K562 (cell line): ENCODE data around the gene ANKMY1. TPM values are rescaled to one million over a fixed set of nuclear protein-coding genes. Genes with fewer than 3 reads are reported as not detected.
A peak's percentile ranks its signal among the peaks of the same experiment; 100 is the strongest.

Experiments used
- ATAC-seq: fragments of 200-7000 bp; cut with Tn5 transposase; 3 replicates; pipeline ENCODE4 v1.9.1; 2020; ENCODE audit warnings: moderate library complexity
- BruUV-seq: library from RNA; stranded (reverse); fragments of 400-500 nt; replicated peaks from 2 replicates; lab custom pipeline; 2021; lab: Mats Ljungman, UMichigan
- CTCF ChIA-PET: fragments of 300-600 bp; formaldehyde crosslinking; extraction: SDS; loops from one replicate; lab custom pipeline; 2021; ENCODE audit warnings: low intra/inter-chr PET ratio; lab: Yijun Ruan, JAX
- POLR2A ChIA-PET: fragments of 300-600, 350-650 bp; sonication (Branson Sonifier 250); formaldehyde crosslinking; extraction: SDS; loops from one replicate; lab custom pipeline; 2021; ENCODE audit warnings: antibody characterized with exemption, inconsistent platforms; lab: Yijun Ruan, JAX
- DNase-seq, 4 experiments: peaks; one replicate each; pipeline versions ENCODE4 v3.0.0 to v3.0.0-alpha.2; 2011 to 2018; ENCODE audit warnings: low spot score in 3 of 4, mixed read lengths in 3 of 4; ENCODE audit errors: extremely low read depth in 1 of 4
- FAIRE-seq: peaks from 2 replicates; lab custom pipeline; 2011; peaks lifted over from hg19 to GRCh38; lab: Jason Lieb, UNC
- H2AFZ ChIP-seq: 2 replicates; pipeline ENCODE4 v1.6.0; 2011; ENCODE audit warnings: low read depth, low read length, control low read depth, inconsistent platforms
- H3K27ac ChIP-seq: fragments of 200-600 bp; 3 replicates; pipeline ENCODE4 v1.8.0; 2011; ENCODE audit warnings: low read depth, mild to moderate bottlenecking, control low read depth, inconsistent platforms, low read length, moderate library complexity, mixed read lengths; ENCODE audit errors: extremely low read depth
- H3K27me3 ChIP-seq, 2 experiments: fragments of 300-600 bp in 1 of 2; 2 replicates in 1 of 2; 3 replicates in 1 of 2; pipeline versions ENCODE4 v1.6.0 to v1.8.0; 2011; ENCODE audit warnings: inconsistent platforms in 2 of 2, low read length in 2 of 2, mild to moderate bottlenecking in 1 of 2, mixed read lengths in 1 of 2, moderate library complexity in 1 of 2; ENCODE audit not compliant: control insufficient read depth in 2 of 2, insufficient read depth in 2 of 2
- H3K36me3 ChIP-seq: fragments of 300-600 bp; 3 replicates; pipeline ENCODE4 v1.8.0; 2011; ENCODE audit warnings: mild to moderate bottlenecking, low read length, inconsistent platforms; ENCODE audit not compliant: control insufficient read depth, insufficient read depth
- H3K4me1 ChIP-seq, 2 experiments: fragments of 200-600 bp in 1 of 2; replicated peaks in 1 of 2; 2 replicates in 1 of 2; 3 replicates in 1 of 2; pipeline versions ENCODE4 v1.5.1 to v1.8.0; 2011; ENCODE audit warnings: inconsistent platforms in 2 of 2, low read length in 2 of 2, mild to moderate bottlenecking in 1 of 2, mixed read lengths in 1 of 2, moderate library complexity in 1 of 2; ENCODE audit not compliant: control insufficient read depth in 2 of 2, insufficient read depth in 2 of 2
- H3K4me2 ChIP-seq: 2 replicates; pipeline ENCODE4 v1.6.1; 2011; ENCODE audit warnings: low read length, control low read depth, inconsistent platforms, mixed read lengths; ENCODE audit not compliant: insufficient read depth
- H3K4me3 ChIP-seq: fragments of 200-600 bp; sonication (generic), shearing (Covaris generic); 2 replicates; pipeline ENCODE4 v1.5.1; 2016; ENCODE audit warnings: control low read depth, inconsistent platforms
- H3K79me2 ChIP-seq: fragments of 200-600 bp; 3 replicates; pipeline ENCODE4 v1.8.0; 2011; ENCODE audit warnings: low read length, inconsistent platforms; ENCODE audit not compliant: control insufficient read depth, insufficient read depth
- H3K9ac ChIP-seq, 2 experiments: 2 replicates each; pipeline versions ENCODE4 v1.6.0 to v1.6.1; 2011; ENCODE audit warnings: low read depth in 2 of 2, low read length in 2 of 2, control low read depth in 1 of 2, inconsistent platforms in 1 of 2, mild to moderate bottlenecking in 1 of 2, mixed read lengths in 1 of 2; ENCODE audit not compliant: insufficient read depth in 1 of 2
- H3K9me1 ChIP-seq: one replicate; pipeline ENCODE4 v1.6.0; 2011; ENCODE audit warnings: inconsistent platforms, mild to moderate bottlenecking, low read length, moderate library complexity; ENCODE audit not compliant: control insufficient read depth, insufficient read depth
- H3K9me3 ChIP-seq: replicated peaks from 2 replicates; pipeline ENCODE4 v1.5.1; 2011; ENCODE audit warnings: low read depth, low read length, inconsistent platforms; ENCODE audit not compliant: control insufficient read depth, insufficient read depth
- H4K20me1 ChIP-seq: replicated peaks from 2 replicates; pipeline ENCODE4 v1.6.1; 2011; ENCODE audit warnings: low read length, inconsistent platforms, mixed read lengths; ENCODE audit not compliant: control insufficient read depth, insufficient read depth
- MGA ChIP-seq: fragments of 450-650 bp; IDR thresholded peaks from 2 replicates; pipeline ENCODE4 v1.6.1; 2016; ENCODE audit warnings: mild to moderate bottlenecking, moderate library complexity
- ZNF174 ChIP-seq: fragments of 250-450 bp; sonication (Bioruptor Pico); IDR thresholded peaks from 2 replicates; pipeline ENCODE4 v1.4.0; 2020; ENCODE audit warnings: mild to moderate bottlenecking
- WGBS: fragments of 100-300 bp; shearing (Covaris generic); methylation state at CpG from one replicate; pipeline ENCODE4 v1.1.6; 2016; ENCODE audit warnings: low coverage, mixed read lengths; ENCODE audit not compliant: insufficient coverage; ENCODE audit errors: missing lambda C conversion rate; 5-methylcytosine and 5-hydroxymethylcytosine counted together
- in situ Hi-C: fragments of 300-500 bp; cut with MboI; formaldehyde crosslinking; loops from 4 replicates; pipeline ENCODE4 v1.15.0; 2018; ENCODE audit warnings: inconsistent platforms, mixed read lengths
- intact Hi-C: fragments of 100-400 bp; cut with micrococcal nuclease; formaldehyde crosslinking; loops from 2 replicates; pipeline ENCODE4 v1.14.2; 2022
- polyA plus RNA-seq, 8 experiments: library from polyadenylated mRNA; depleted of rRNA in 4 of 8; stranded (reverse) in 5 of 8; unstranded in 3 of 8; fragments of >200 nt; fragmentation: Nextera tagmentation in 2 of 8; fragmentation: Illumina TruSeq in 1 of 8; extraction: Ambion mirVana in 2 of 8; extraction: Trizol in 1 of 8; gene quantifications; 2 replicates each; pipeline versions ENCODE4 v1.2.1 to v1.2.3, GENCODE V29; 2011 to 2014; ENCODE audit warnings: inconsistent platforms in 1 of 8, missing spikeins in 1 of 8
- total RNA-seq, 7 experiments: library from RNA; depleted of rRNA in 6 of 7; stranded (reverse); fragments of >200 nt in 6 of 7; fragmentation: Illumina TruSeq in 2 of 7; extraction: Trizol in 2 of 7; gene quantifications; 2 replicates each; pipeline versions ENCODE4 v1.2.1 to v1.2.3, GENCODE V29; 2011 to 2021; ENCODE audit warnings: low replicate concordance in 1 of 7
- TF ChIP-seq, protein P1 (sequence below), 2 experiments: IDR thresholded peaks; 2 replicates each; pipeline ENCODE4 v1.6.1; 2011; ENCODE audit warnings: borderline replicate concordance in 1 of 2, control low read depth in 1 of 2, low read depth in 1 of 2, low read length in 1 of 2, mild to moderate bottlenecking in 1 of 2, mixed read lengths in 1 of 2, moderate library complexity in 1 of 2; ENCODE audit not compliant: insufficient read depth in 1 of 2, insufficient read length in 1 of 2, poor library complexity in 1 of 2, severe bottlenecking in 1 of 2; ENCODE audit errors: extremely low read depth in 1 of 2

ANKMY1 gene
- total and polyA plus RNA-seq, 9 of the 15 experiments (the other 6 are each of a cell fraction or from before 2014, with no cell fraction given), result 0.75 to 15.1 (median 11.7) TPM

- Histone ChIP-seq H3K9ac (no peak overlapping the region), H3K9me1 (no peaks in the 10 kb centered on the region), H3K4me1 (peaks cover 0 to 33% of the 10 kb centered on the region in 2 experiments; a peak in 3 of 5 replicates), H2AFZ (no peak overlapping the region), H3K4me2 (no peak overlapping the region), H3K27ac (no peak overlapping the region), H3K9me3 (no peaks in the 10 kb centered on the region), H3K4me3 (no peak overlapping the region), H4K20me1 (peaks cover 12% of the 10 kb centered on the region; the same call in 1 of the 2 replicates), H3K36me3 (no peaks in the 10 kb centered on the region), H3K79me2 (no peaks in the 10 kb centered on the region), H3K27me3 (peaks cover 6 to 42% of the 10 kb centered on the region in 2 experiments; a peak in 4 of 5 replicates)
- DNase-seq, result no peak
- no peak for ATAC-seq
- TF ChIP-seq MGA, result peak; percentile 15; the same call in 1 of the 2 replicates
- no peak for TF ChIP-seq ZNF174 (CRISPR knock-in tag)
- TF ChIP-seq, protein P1, sequence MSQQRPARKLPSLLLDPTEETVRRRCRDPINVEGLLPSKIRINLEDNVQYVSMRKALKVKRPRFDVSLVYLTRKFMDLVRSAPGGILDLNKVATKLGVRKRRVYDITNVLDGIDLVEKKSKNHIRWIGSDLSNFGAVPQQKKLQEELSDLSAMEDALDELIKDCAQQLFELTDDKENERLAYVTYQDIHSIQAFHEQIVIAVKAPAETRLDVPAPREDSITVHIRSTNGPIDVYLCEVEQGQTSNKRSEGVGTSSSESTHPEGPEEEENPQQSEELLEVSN (IDR thresholded peaks at IDR 0.05; ENCODE audit: borderline replicate concordance in 1 of 2, extremely low read depth in 1 of 2, insufficient read depth in 1 of 2, insufficient read length in 1 of 2, low read depth in 1 of 2, low read length in 1 of 2, poor library complexity in 1 of 2, severe bottlenecking in 1 of 2), result peak in 1 of 2 experiments; percentile 72
- ChIA-PET POLR2A (interaction anchor here (0.6 kb wide), 1 partner anchor 144 kb away, joined by 3 read pairs; no protein-coding TSS in a partner anchor), CTCF (interaction anchor here (1.5 to 2.8 kb wide), 2 partner anchors 204 to 287 kb away, joined by 7 to 24 read pairs; no protein-coding TSS in a partner anchor)
- in situ Hi-C loops, result loop anchor here (5.0 kb wide), 1 partner anchor 205 kb away; no protein-coding TSS in a partner anchor
- no peak for FAIRE-seq
- 37% methylated on average over 12 of the region's 45 CpGs for WGBS
- intact Hi-C loops, result no loop called here
- no TSS peak for BruUV-seq
Observed at GRCh38 chr2:240436683-240437550, 120.9 kb downstream of the ANKMY1 start.
